GM23338 (cell line): ENCODE measurements around the gene ARID4B.

Experiments
- CREB1 ChIP-seq: fragments of 250-450 bp; sonication (Bioruptor Pico); IDR thresholded peaks from 2 replicates; pipeline ENCODE4 v1.5.0; 2020; ENCODE audit warnings: low read depth, mild to moderate bottlenecking, moderate library complexity
- CTCF ChIP-seq, 2 experiments: fragments of 200-600 bp in 1 of 2; sonication (generic) in 1 of 2; conservative IDR thresholded peaks; 2 replicates each; pipeline versions ENCODE4 v1.5.1 to v1.6.1; 2016 to 2017; ENCODE audit warnings: antibody characterized with exemption in 2 of 2, low read depth in 2 of 2, mild to moderate bottlenecking in 2 of 2, moderate library complexity in 1 of 2

- TF ChIP-seq CTCF (conservative IDR thresholded peaks at IDR 0.05; ENCODE audit: low read depth in 2 of 2): no peak
- no peak for TF ChIP-seq CREB1 (CRISPR knock-in tag)
Observed at GRCh38 chr1:235254721-235255120, 73.3 kb downstream of the ARID4B start.
